Lower leg skin (tissue), 3 donors: ENCODE results near the gene CCNB3.

Experiments
- CTCF ChIP-seq, 3 donors: fragments of 450-650 bp; IDR thresholded peaks; one replicate each; pipeline ENCODE4 v1.5.1; 2016; ENCODE audit warnings: antibody characterized with exemption in 3 of 3, mild to moderate bottlenecking in 3 of 3, moderate library complexity in 2 of 3
- POLR2A ChIP-seq, 2 donors: fragments of 450-650 bp; IDR thresholded peaks; one replicate each; pipeline ENCODE4 v1.6.1; 2016 to 2017; ENCODE audit warnings: antibody characterized with exemption in 2 of 2, mild to moderate bottlenecking in 1 of 2, moderate library complexity in 1 of 2

- TF ChIP-seq POLR2A (IDR thresholded peaks at IDR 0.05) (no peak), CTCF (IDR thresholded peaks at IDR 0.05) (no peak)
Observed at GRCh38 chrX:50333308-50333707, 128.7 kb downstream of the CCNB3 start.
